Astrocyte (in vitro differentiated cells and primary cell): ENCODE results near the gene ELK3. TPM values are rescaled to one million over a fixed set of nuclear protein-coding genes. Genes with fewer than 3 reads are reported as not detected.

Experiments
- DNase-seq: peaks from one replicate; pipeline ENCODE4 v3.0.0-alpha.2; 2010; ENCODE audit warnings: low read depth
- FAIRE-seq: peaks from 2 replicates; lab custom pipeline; 2011; peaks lifted over from hg19 to GRCh38; lab: Jason Lieb, UNC
- H2AFZ ChIP-seq: 2 replicates; pipeline ENCODE4 v1.6.0; 2012; ENCODE audit warnings: low read depth, low read length, inconsistent platforms
- H3K27ac ChIP-seq: 2 replicates; pipeline ENCODE4 v1.5.1; 2011; ENCODE audit warnings: low read depth, low read length, inconsistent platforms
- H3K27me3 ChIP-seq: 2 replicates; pipeline ENCODE4 v1.6.0; 2011; ENCODE audit warnings: low read length, inconsistent platforms; ENCODE audit not compliant: insufficient read depth
- H3K36me3 ChIP-seq: 2 replicates; pipeline ENCODE4 v1.5.1; 2011; ENCODE audit warnings: low read length, inconsistent platforms; ENCODE audit not compliant: insufficient read depth
- H3K4me1 ChIP-seq: 2 replicates; pipeline ENCODE4 v1.5.1; 2011; ENCODE audit warnings: low read length, inconsistent platforms; ENCODE audit not compliant: insufficient read depth
- H3K4me2 ChIP-seq: 2 replicates; pipeline ENCODE4 v1.6.0; 2012; ENCODE audit warnings: low read length, inconsistent platforms
- H3K4me3 ChIP-seq: 2 replicates; pipeline ENCODE4 v1.5.1; 2011; ENCODE audit warnings: low read depth, mild to moderate bottlenecking, low read length, inconsistent platforms; ENCODE audit not compliant: insufficient read depth
- H3K79me2 ChIP-seq: 2 replicates; pipeline ENCODE4 v1.6.0; 2012; ENCODE audit warnings: mild to moderate bottlenecking, low read length, inconsistent platforms; ENCODE audit not compliant: insufficient read depth
- H3K9ac ChIP-seq: 2 replicates; pipeline ENCODE4 v1.6.0; 2012; ENCODE audit warnings: mild to moderate bottlenecking, low read length, inconsistent platforms
- H3K9me3 ChIP-seq: 2 replicates; pipeline ENCODE4 v1.5.1; 2012; ENCODE audit warnings: low read depth, mild to moderate bottlenecking, low read length, inconsistent platforms; ENCODE audit not compliant: insufficient read depth
- H4K20me1 ChIP-seq: 2 replicates; pipeline ENCODE4 v1.6.0; 2012; ENCODE audit warnings: low read length, inconsistent platforms; ENCODE audit not compliant: insufficient read depth
- H3K27ac Mint-ChIP-seq: one replicate; pipeline ENCODE4 v1.8.0; 2021; ENCODE audit warnings: mild to moderate bottlenecking, mixed read lengths; ENCODE audit not compliant: unreplicated experiment
- H3K27me3 Mint-ChIP-seq: one replicate; pipeline ENCODE4 v1.8.0; 2021; ENCODE audit warnings: low read depth, mixed read lengths; ENCODE audit not compliant: unreplicated experiment
- H3K36me3 Mint-ChIP-seq: one replicate; pipeline ENCODE4 v1.8.0; 2021; ENCODE audit warnings: low read depth, mixed read lengths; ENCODE audit not compliant: unreplicated experiment
- H3K4me1 Mint-ChIP-seq: one replicate; pipeline ENCODE4 v1.8.0; 2021; ENCODE audit warnings: low read depth, mixed read lengths; ENCODE audit not compliant: unreplicated experiment
- H3K4me3 Mint-ChIP-seq: one replicate; pipeline ENCODE4 v1.8.0; 2021; ENCODE audit warnings: mild to moderate bottlenecking, moderate library complexity, mixed read lengths; ENCODE audit not compliant: unreplicated experiment
- H3K9me3 Mint-ChIP-seq: one replicate; pipeline ENCODE4 v1.8.0; 2021; ENCODE audit warnings: mild to moderate bottlenecking, mixed read lengths; ENCODE audit not compliant: unreplicated experiment
- EZH2 ChIP-seq: IDR thresholded peaks from 2 replicates; pipeline ENCODE4 v1.6.1; 2012; ENCODE audit warnings: mild to moderate bottlenecking, low read length, inconsistent platforms; ENCODE audit not compliant: insufficient read depth
- total RNA-seq: library from RNA; stranded (reverse); gene quantifications from 2 replicates; pipeline ENCODE4 v1.2.1, GENCODE V29; 2021
- TF ChIP-seq, protein P1 (sequence below): IDR thresholded peaks from 2 replicates; pipeline ENCODE4 v1.5.1; 2011; ENCODE audit warnings: low read depth, mild to moderate bottlenecking, inconsistent platforms, low read length, moderate library complexity; ENCODE audit not compliant: insufficient read depth

Gene ELK3
- total RNA-seq, 1 donor from 2014 or later, result 62.7 TPM

DNA sequence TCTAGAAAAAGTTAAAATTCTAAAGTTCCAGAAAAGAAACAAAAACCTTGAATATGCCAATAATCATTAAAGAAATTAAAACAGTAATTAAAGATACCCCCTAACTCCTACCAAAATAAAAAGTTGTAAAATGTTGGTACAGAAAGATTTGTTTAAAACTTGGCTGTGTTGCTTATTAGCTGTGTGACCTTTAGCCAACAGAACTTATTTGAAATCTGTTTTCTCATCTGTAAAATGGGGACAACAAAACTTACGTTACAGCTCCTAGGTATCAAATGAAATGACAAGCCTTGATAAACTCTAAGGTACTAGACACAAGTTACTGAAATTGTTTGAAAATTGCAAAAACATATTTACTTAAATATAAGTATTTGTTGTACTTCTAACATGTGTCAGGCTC lies 71.7 kb downstream of the ELK3 start:
- H3K27me3 ChIP-seq, result no peaks in the 10 kb centered on the region
- no peak overlapping the region for H3K4me2 ChIP-seq
- H3K79me2 ChIP-seq, result peaks cover 41% of the 10 kb centered on the region
- Mint-ChIP-seq H3K36me3 (peaks cover 12% of the 10 kb centered on the region), H3K27me3 (no peaks in the 10 kb centered on the region), H3K27ac (no peak overlapping the region), H3K4me1 (peaks cover 7% of the 10 kb centered on the region), H3K9me3 (no peaks in the 10 kb centered on the region), H3K4me3 (no peak overlapping the region)
- no peak overlapping the region for H3K27ac ChIP-seq
- H3K4me3 ChIP-seq, result no peak overlapping the region
- peaks cover 41% of the 10 kb centered on the region for H3K36me3 ChIP-seq
- no peak overlapping the region for H3K9ac ChIP-seq
- H4K20me1 ChIP-seq, result peaks cover 51% of the 10 kb centered on the region
- peaks cover 6% of the 10 kb centered on the region for H3K4me1 ChIP-seq
- H2AFZ ChIP-seq, result no peak overlapping the region
- DNase-seq (no peak), FAIRE-seq (no peak)
- H3K9me3 ChIP-seq, result no peaks in the 10 kb centered on the region
- TF ChIP-seq, protein P1, sequence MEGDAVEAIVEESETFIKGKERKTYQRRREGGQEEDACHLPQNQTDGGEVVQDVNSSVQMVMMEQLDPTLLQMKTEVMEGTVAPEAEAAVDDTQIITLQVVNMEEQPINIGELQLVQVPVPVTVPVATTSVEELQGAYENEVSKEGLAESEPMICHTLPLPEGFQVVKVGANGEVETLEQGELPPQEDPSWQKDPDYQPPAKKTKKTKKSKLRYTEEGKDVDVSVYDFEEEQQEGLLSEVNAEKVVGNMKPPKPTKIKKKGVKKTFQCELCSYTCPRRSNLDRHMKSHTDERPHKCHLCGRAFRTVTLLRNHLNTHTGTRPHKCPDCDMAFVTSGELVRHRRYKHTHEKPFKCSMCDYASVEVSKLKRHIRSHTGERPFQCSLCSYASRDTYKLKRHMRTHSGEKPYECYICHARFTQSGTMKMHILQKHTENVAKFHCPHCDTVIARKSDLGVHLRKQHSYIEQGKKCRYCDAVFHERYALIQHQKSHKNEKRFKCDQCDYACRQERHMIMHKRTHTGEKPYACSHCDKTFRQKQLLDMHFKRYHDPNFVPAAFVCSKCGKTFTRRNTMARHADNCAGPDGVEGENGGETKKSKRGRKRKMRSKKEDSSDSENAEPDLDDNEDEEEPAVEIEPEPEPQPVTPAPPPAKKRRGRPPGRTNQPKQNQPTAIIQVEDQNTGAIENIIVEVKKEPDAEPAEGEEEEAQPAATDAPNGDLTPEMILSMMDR, result no peak
- TF ChIP-seq EZH2, result no peak

DNA sequence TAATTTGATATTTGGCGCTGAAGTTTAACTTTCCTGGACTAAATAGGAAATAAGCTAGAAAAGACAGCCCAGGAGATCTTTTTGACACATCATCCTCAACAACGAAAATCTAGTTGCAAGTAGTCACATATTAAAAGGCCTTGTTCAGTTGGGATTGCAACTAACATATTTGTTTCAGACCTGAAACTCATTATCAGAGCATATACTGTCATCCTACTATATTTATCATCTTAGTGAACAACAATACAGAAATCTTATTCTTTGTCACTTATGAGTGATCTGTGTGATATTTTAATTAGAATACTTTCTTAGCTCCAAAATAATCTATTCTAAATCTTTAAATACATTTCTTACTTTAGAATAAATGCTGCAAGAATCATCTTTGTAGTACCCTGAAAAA lies 72.1 kb downstream of the ELK3 start:
- H3K27me3 ChIP-seq, result no peaks in the 10 kb centered on the region
- H3K4me1 ChIP-seq, result peaks cover 6% of the 10 kb centered on the region
- H4K20me1 ChIP-seq, result peaks cover 49% of the 10 kb centered on the region
- TF ChIP-seq EZH2, result no peak
- TF ChIP-seq, protein P1, result no peak
- no peak for DNase-seq
- H3K27me3 Mint-ChIP-seq, result no peaks in the 10 kb centered on the region
- H3K79me2 ChIP-seq, result peaks cover 42% of the 10 kb centered on the region
- no peak overlapping the region for H2AFZ ChIP-seq
- peaks cover 3% of the 10 kb centered on the region for H3K4me1 Mint-ChIP-seq
- H3K36me3 ChIP-seq, result peaks cover 41% of the 10 kb centered on the region
- no peak overlapping the region for H3K4me2 ChIP-seq
- no peak overlapping the region for H3K4me3 Mint-ChIP-seq
- H3K27ac Mint-ChIP-seq, result no peak overlapping the region
- no peak overlapping the region for H3K27ac ChIP-seq
- peaks cover 8% of the 10 kb centered on the region for H3K36me3 Mint-ChIP-seq
- H3K4me3 ChIP-seq, result no peak overlapping the region
- no peaks in the 10 kb centered on the region for H3K9me3 ChIP-seq
- H3K9me3 Mint-ChIP-seq, result no peaks in the 10 kb centered on the region
- H3K9ac ChIP-seq, result no peak overlapping the region
- FAIRE-seq, result no peak

GRCh38 chr12:96271469-96272199 lies 77.5 kb downstream of the ELK3 start:
- Histone ChIP-seq H3K79me2 (peaks cover 43% of the 10 kb centered on the region), H3K4me2 (no peak overlapping the region), H3K9me3 (no peaks in the 10 kb centered on the region), H4K20me1 (peaks cover 45% of the 10 kb centered on the region), H3K9ac (no peak overlapping the region), H2AFZ (no peak overlapping the region), H3K4me3 (no peak overlapping the region), H3K27me3 (no peaks in the 10 kb centered on the region), H3K36me3 (peaks cover 52% of the 10 kb centered on the region), H3K27ac (no peak overlapping the region), H3K4me1 (no peaks in the 10 kb centered on the region)
- Mint-ChIP-seq H3K36me3 (peaks cover 2% of the 10 kb centered on the region), H3K27ac (peak overlapping the region; percentile 15), H3K27me3 (no peaks in the 10 kb centered on the region), H3K4me3 (no peak overlapping the region), H3K4me1 (peaks cover 16% of the 10 kb centered on the region), H3K9me3 (no peaks in the 10 kb centered on the region)
- DNase-seq (peak; percentile 51), FAIRE-seq (no peak)
- TF ChIP-seq, protein P1, result no peak
- TF ChIP-seq EZH2, result no peak
